Activated T-helper 2 cell treated with anti-CD3 and anti-CD28 coated beads, Interferon-gamma antibody, Interleukin-2, Interleukin-4, amounts not matched to agents 10 μg/mL and 5 μg/mL and 100 μg/mL, durations not matched to agents 14 hours and 24 hours and 36 hours (primary cell): ENCODE data around the gene PIERCE2. TPM values are rescaled to one million over a fixed set of nuclear protein-coding genes. Genes with fewer than 3 reads are reported as not detected.
A peak's percentile ranks its signal among the peaks of the same experiment; 100 is the strongest.
"Not testable (repeated sequence)": the region's sequence is repeated elsewhere in the genome, so short reads cannot be mapped to it uniquely, and the experiment has no call there.

Source experiments
- DNase-seq: peaks from one replicate; pipeline ENCODE4 v3.0.0; 2021; ENCODE audit warnings: low spot score
- H3K27ac Mint-ChIP-seq: one replicate; pipeline ENCODE4 v1.8.0; 2021; ENCODE audit warnings: mixed read lengths
- H3K27me3 Mint-ChIP-seq: one replicate; pipeline ENCODE4 v1.8.0; 2021; ENCODE audit warnings: low read depth, mixed read lengths
- H3K36me3 Mint-ChIP-seq: one replicate; pipeline ENCODE4 v1.8.0; 2021; ENCODE audit warnings: low read depth, mixed read lengths
- H3K4me1 Mint-ChIP-seq: one replicate; pipeline ENCODE4 v1.8.0; 2021; ENCODE audit warnings: low read depth, mixed read lengths
- H3K4me3 Mint-ChIP-seq: one replicate; pipeline ENCODE4 v1.8.0; 2021; ENCODE audit warnings: low read depth, mild to moderate bottlenecking, moderate library complexity, mixed read lengths
- H3K9me3 Mint-ChIP-seq: one replicate; pipeline ENCODE4 v1.8.0; 2021; ENCODE audit warnings: mixed read lengths
- intact Hi-C: fragments of 100-400 bp; cut with micrococcal nuclease; formaldehyde crosslinking; loops from one replicate; pipeline ENCODE4 v1.15.1; 2023
- total RNA-seq: library from RNA; stranded (reverse); gene quantifications from 2 replicates; pipeline ENCODE4 v1.2.3, GENCODE V29; 2022

PIERCE2 gene
- total RNA-seq, 1 donor from 2014 or later = not detected

DNA sequence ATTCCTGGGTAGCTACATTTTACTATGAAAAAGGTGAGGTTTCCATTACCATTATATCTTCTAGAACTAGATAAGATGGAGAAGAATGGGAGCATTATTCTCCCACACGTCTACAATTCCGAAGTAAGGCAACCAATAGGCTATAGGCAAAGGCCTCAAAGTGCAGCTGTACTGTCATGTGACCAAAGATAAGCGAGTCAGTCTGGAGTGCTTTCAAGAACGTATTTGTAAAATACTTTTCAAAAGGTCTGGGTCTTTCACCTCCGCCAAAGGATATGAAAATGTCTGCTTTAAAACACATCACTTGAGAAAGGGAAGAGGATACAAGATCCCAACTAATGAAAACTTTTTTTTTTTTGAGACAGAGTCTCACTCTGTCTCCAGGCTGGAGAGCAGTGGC lies 10.1 kb upstream of the PIERCE2 start:
- intact Hi-C loops = no loop called here
- peaks cover 10% of the 10 kb centered on the region for H3K9me3 Mint-ChIP-seq
- peaks cover 15% of the 10 kb centered on the region for H3K4me1 Mint-ChIP-seq
- no peak overlapping the region for H3K4me3 Mint-ChIP-seq
- H3K27ac Mint-ChIP-seq = no peak overlapping the region
- DNase-seq = no peak
- peaks cover 20% of the 10 kb centered on the region for H3K36me3 Mint-ChIP-seq
- no peaks in the 10 kb centered on the region for H3K27me3 Mint-ChIP-seq

GRCh38 chr15:55400050-55400449 lies 8.2 kb upstream of the PIERCE2 start:
- DNase-seq, H3K4me3 Mint-ChIP-seq, H3K27me3 Mint-ChIP-seq, H3K27ac Mint-ChIP-seq, H3K9me3 Mint-ChIP-seq: not testable (repeated sequence)
- intact Hi-C loops = loop anchor here (10.0 kb wide), 1 partner anchor 845 kb away; the partner anchor contains the start of gene RFX7
- H3K36me3 Mint-ChIP-seq = peaks cover 17% of the 10 kb centered on the region
- H3K4me1 Mint-ChIP-seq = peaks cover 27% of the 10 kb centered on the region

GRCh38 chr15:55401786-55402246 lies 6.5 kb upstream of the PIERCE2 start:
- peaks cover 5% of the 10 kb centered on the region for H3K36me3 Mint-ChIP-seq
- H3K4me1 Mint-ChIP-seq = peaks cover 25% of the 10 kb centered on the region
- H3K9me3 Mint-ChIP-seq = no peaks in the 10 kb centered on the region
- no peak overlapping the region for H3K27ac Mint-ChIP-seq
- intact Hi-C loops = loop anchor here (10.0 kb wide), 1 partner anchor 843 kb away; the partner anchor contains the start of gene RFX7
- no peak overlapping the region for H3K4me3 Mint-ChIP-seq
- no peaks in the 10 kb centered on the region for H3K27me3 Mint-ChIP-seq
- DNase-seq = no peak

DNA sequence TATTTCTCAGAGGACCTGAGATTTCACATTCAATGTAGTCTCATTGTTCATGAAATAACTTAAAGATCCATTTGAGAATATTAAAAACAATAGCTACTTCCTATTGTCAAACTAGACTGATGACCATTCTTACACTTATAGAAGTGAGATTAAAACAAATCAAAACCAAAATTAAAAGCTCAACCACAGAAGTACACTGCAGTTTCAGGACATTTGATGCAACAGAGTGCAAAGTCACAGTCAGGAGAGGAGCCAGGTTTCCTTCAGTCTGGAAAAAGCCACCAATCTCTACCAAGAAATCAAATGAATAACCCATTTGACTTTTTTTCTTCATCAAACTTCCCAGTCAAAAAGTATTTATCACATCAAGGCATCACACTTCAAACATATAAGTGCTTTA lies 5.6 kb upstream of the PIERCE2 start:
- Mint-ChIP-seq H3K9me3 (no peaks in the 10 kb centered on the region), H3K4me3 (no peak overlapping the region), H3K4me1 (peaks cover 31% of the 10 kb centered on the region), H3K36me3 (peaks cover 5% of the 10 kb centered on the region), H3K27ac (peak overlapping the region; percentile 42), H3K27me3 (no peaks in the 10 kb centered on the region)
- intact Hi-C loops = loop anchor here (10.0 kb wide), 1 partner anchor 842 kb away; the partner anchor contains the start of gene RFX7
- DNase-seq = no peak

DNA sequence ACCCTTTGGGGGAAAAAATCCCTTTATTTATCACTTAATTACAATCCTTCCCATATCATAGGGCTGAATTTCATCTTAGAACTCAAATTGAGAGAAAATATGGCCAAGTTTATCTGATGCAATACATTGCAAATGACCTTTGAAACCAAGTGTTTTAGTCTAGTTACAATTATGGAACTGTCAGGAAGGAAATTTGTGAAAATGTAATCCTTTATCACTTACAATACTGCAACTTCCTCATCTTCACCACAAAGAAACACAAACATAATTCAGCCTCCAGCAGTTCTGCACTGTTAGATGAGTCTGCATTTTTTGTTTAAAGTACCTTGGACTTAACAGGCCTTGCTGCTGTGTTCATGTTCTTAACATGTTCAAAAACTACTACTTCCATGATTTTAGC lies 4.8 kb upstream of the PIERCE2 start:
- intact Hi-C loops = loop anchor here (10.0 kb wide), 1 partner anchor 841 kb away; the partner anchor contains the start of gene RFX7
- Mint-ChIP-seq H3K9me3 (no peaks in the 10 kb centered on the region), H3K36me3 (peaks cover 5% of the 10 kb centered on the region), H3K4me3 (no peak overlapping the region), H3K27ac (peak overlapping the region; percentile 26), H3K4me1 (peaks cover 32% of the 10 kb centered on the region), H3K27me3 (no peaks in the 10 kb centered on the region)
- DNase-seq = no peak

DNA sequence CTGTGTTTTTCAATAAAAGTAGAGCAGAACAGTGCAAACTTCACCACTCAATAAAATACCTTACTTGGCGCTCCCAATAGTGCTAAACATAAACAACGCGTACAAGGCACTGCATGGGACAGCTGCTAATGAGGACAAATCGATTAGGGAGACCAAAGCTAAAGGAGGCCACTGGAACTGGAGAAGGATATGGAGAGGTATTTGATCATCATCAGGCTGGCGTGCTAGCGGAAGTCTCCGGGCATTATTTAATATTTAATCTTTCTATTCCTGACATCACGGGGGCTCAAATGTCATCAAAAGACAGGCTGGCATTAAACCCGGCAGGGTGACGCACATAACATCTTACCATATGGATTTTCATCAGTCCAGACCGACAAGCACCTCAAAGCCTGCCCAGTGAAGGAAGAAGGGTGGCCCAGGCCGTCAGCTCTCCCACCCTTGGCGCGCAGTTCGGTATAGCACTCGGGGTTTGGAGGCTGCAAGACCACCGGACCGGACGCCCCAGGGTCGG lies 740 bp upstream of the PIERCE2 start:
- intact Hi-C loops = loop anchor here (1.0 to 10.0 kb wide), 6 partner anchors 32 to 837 kb away; partner anchors contain the start of genes PIGB, PIGBOS1 and RFX7
- Mint-ChIP-seq H3K4me1 (peaks cover 29% of the 10 kb centered on the region), H3K4me3 (peak overlapping the region; percentile 90), H3K9me3 (no peaks in the 10 kb centered on the region), H3K27me3 (peaks cover 1% of the 10 kb centered on the region), H3K36me3 (no peaks in the 10 kb centered on the region), H3K27ac (peak overlapping the region; percentile 86)
- DNase-seq = no peak

DNA sequence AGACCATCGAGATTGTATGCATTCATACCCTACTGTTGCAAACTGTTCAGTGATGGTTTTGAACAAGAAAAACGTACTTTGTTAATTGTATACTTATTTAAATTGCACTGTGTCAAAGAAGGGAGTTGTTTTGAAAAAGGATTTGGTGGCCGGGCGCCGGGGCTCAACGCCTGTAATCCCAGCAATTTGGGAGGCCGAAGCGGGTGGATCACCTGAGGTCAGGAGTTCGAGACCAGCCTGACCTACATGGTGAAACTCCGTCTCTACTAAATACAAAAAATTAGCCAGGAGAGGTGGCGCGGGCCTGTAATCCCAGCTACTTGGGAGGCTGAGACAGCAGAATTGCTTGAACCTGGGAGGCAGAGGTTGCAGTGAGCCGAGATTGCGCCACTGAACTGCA lies 681 bp downstream of the PIERCE2 start:
- H3K27ac Mint-ChIP-seq = not testable (repeated sequence)
- intact Hi-C loops = loop anchor here (1.0 to 10.0 kb wide), 6 partner anchors 30 to 836 kb away; partner anchors contain the start of genes PIGB, PIGBOS1 and RFX7

DNA sequence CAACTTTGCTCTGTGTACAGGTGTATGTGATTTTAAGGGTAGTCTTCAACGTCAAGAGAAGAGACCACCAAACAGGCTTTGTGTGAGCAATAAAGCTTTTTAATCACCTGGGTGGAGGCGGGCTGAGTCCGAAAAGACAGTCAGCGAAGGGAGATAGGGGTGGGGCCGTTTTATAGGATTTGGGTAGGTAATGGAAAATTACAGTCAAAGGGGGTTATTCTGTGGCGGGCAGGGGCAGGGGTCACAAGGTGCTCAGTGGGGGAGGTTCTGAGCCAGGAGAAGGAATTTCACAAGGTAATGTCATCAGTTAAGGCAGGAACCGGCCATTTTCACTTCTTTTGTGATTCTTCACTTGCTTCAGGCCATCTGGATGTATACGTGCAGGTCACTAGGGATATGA lies 9.4 kb downstream of the PIERCE2 start:
- H3K9me3 Mint-ChIP-seq = not testable (repeated sequence)

More for the DNA sequence above, 681 bp downstream of the PIERCE2 start:
- Mint-ChIP-seq H3K4me1 (peaks cover 15% of the 10 kb centered on the region), H3K4me3 (peak overlapping the region; percentile 90)
- not testable (repeated sequence) for H3K9me3 Mint-ChIP-seq, DNase-seq, H3K27me3 Mint-ChIP-seq, H3K36me3 Mint-ChIP-seq

GRCh38 chr15:55420171-55420866 lies 12.0 kb downstream of the PIERCE2 start:
- intact Hi-C loops = no loop called here
- no peaks in the 10 kb centered on the region for H3K4me1 Mint-ChIP-seq
- no peak overlapping the region for H3K4me3 Mint-ChIP-seq
- H3K9me3 Mint-ChIP-seq = no peaks in the 10 kb centered on the region
- H3K27ac Mint-ChIP-seq = no peak overlapping the region
- H3K36me3 Mint-ChIP-seq = no peaks in the 10 kb centered on the region
- no peaks in the 10 kb centered on the region for H3K27me3 Mint-ChIP-seq
- DNase-seq = no peak

More for the DNA sequence above, 9.4 kb downstream of the PIERCE2 start:
- DNase-seq, H3K27me3 Mint-ChIP-seq, H3K36me3 Mint-ChIP-seq, H3K4me1 Mint-ChIP-seq, H3K4me3 Mint-ChIP-seq, H3K27ac Mint-ChIP-seq, intact Hi-C loops: not testable (repeated sequence)

DNA sequence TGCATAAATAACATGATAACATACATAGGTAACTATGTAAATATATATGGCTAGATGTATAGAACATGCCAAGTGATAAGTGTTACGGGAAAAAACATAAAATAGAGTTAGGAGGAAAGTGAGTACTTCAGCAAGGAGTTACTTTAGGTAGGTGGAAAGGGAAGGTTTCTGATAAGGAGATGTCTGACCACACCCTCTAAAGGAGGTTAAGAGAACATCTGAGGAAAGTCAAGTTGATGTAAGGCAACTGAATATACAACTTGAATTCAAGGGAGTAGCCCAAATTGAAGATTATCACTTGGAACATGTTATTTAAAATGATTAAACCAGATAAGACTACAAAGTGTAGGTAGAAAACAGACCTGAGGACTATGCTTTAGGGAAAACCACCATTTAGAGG lies 13.8 kb downstream of the PIERCE2 start:
- Mint-ChIP-seq H3K4me3 (no peak overlapping the region), H3K4me1 (no peaks in the 10 kb centered on the region), H3K36me3 (no peaks in the 10 kb centered on the region), H3K27me3 (no peaks in the 10 kb centered on the region), H3K9me3 (no peaks in the 10 kb centered on the region), H3K27ac (no peak overlapping the region)
- intact Hi-C loops = no loop called here
- DNase-seq = no peak

- no peak for DNase-seq
- H3K27me3 Mint-ChIP-seq = no peaks in the 10 kb centered on the region
- no peak overlapping the region for H3K27ac Mint-ChIP-seq
- H3K4me1 Mint-ChIP-seq = peaks cover 5% of the 10 kb centered on the region
- intact Hi-C loops = loop anchor here (5.0 kb wide), 1 partner anchor 218 kb away; no protein-coding TSS in a partner anchor
- no peaks in the 10 kb centered on the region for H3K9me3 Mint-ChIP-seq
- no peaks in the 10 kb centered on the region for H3K36me3 Mint-ChIP-seq
- no peak overlapping the region for H3K4me3 Mint-ChIP-seq
These were observed 26.9 kb downstream of the PIERCE2 start for GRCh38 chr15:55434989-55435825.

- H3K27me3 Mint-ChIP-seq, DNase-seq, H3K4me1 Mint-ChIP-seq, H3K36me3 Mint-ChIP-seq, H3K9me3 Mint-ChIP-seq, H3K27ac Mint-ChIP-seq, H3K4me3 Mint-ChIP-seq, intact Hi-C loops: not testable (repeated sequence)
These were observed 34.8 kb downstream of the PIERCE2 start for GRCh38 chr15:55443141-55443540.
